IPS-NIHi7 (cell line): Measurements from ENCODE around the gene SLC38A5.
"Not testable (repeated sequence)": the region's sequence is repeated elsewhere in the genome, so short reads cannot be mapped to it uniquely, and the experiment has no call there.

ENCODE experiments used
- DNase-seq: peaks from one replicate; pipeline ENCODE4 v3.0.0; 2012; ENCODE audit warnings: mixed read lengths; ENCODE audit errors: extremely low spot score

Gene SLC38A5

GRCh38 chrX:48468693-48469691 lies 1.1 kb downstream of the SLC38A5 start:
- DNase-seq = peak; percentile 36

GRCh38 chrX:48468247-48468671 lies 1.8 kb downstream of the SLC38A5 start:
- DNase-seq = no peak

- DNase-seq = no peak
Observed at GRCh38 chrX:48467281-48467761, 2.7 kb downstream of the SLC38A5 start.

GRCh38 chrX:48466696-48467095 lies 3.4 kb downstream of the SLC38A5 start:
- DNase-seq = peak; percentile 58

- no peak for DNase-seq
Observed at GRCh38 chrX:48465336-48465933, 4.6 kb downstream of the SLC38A5 start.

GRCh38 chrX:48461830-48462229 lies 8.2 kb downstream of the SLC38A5 start:
- no peak for DNase-seq

- no peak for DNase-seq
Observed at GRCh38 chrX:48460606-48461005, 9.5 kb downstream of the SLC38A5 start.

- DNase-seq = no peak
Observed at GRCh38 chrX:48460031-48460430, 10.0 kb downstream of the SLC38A5 start.

GRCh38 chrX:48459483-48459882 lies 10.6 kb downstream of the SLC38A5 start:
- no peak for DNase-seq

- no peak for DNase-seq
Observed at GRCh38 chrX:48458711-48459110, 11.3 kb downstream of the SLC38A5 start.

GRCh38 chrX:48456628-48457331 lies 13.3 kb downstream of the SLC38A5 start:
- no peak for DNase-seq

GRCh38 chrX:48451708-48452107 lies 18.4 kb downstream of the SLC38A5 start:
- DNase-seq = no peak

- no peak for DNase-seq
Observed at GRCh38 chrX:48450076-48450475, 20.0 kb downstream of the SLC38A5 start.

- DNase-seq = not testable (repeated sequence)
Observed at GRCh38 chrX:48447201-48447600, 22.9 kb downstream of the SLC38A5 start.

- not testable (repeated sequence) for DNase-seq
Observed at GRCh38 chrX:48433713-48434112, 36.3 kb downstream of the SLC38A5 start.

GRCh38 chrX:48430166-48430565 lies 39.9 kb downstream of the SLC38A5 start:
- not testable (repeated sequence) for DNase-seq

- DNase-seq = peak; percentile 8
Observed at GRCh38 chrX:48429606-48430005, 40.5 kb downstream of the SLC38A5 start.

GRCh38 chrX:48427027-48427716 lies 42.9 kb downstream of the SLC38A5 start:
- DNase-seq = not testable (repeated sequence)

GRCh38 chrX:48411860-48412259 lies 58.2 kb downstream of the SLC38A5 start, which contains the start of gene SSX4B:
TSS of gene SSX4B (minus strand) at chrX:48411960. CDS start at chrX:48411372, 588 bp downstream.
- DNase-seq = not testable (repeated sequence)
